OCI-LY1 (cell line): ENCODE measurements around the gene ZNF524.

ENCODE experiments used
- EZH2 ChIP-seq: fragments of 200-600 bp; sonication (generic), shearing (Covaris generic); IDR thresholded peaks from 2 replicates; pipeline ENCODE4 v1.8.0; 2017; ENCODE audit warnings: borderline replicate concordance, mixed run types, mild to moderate bottlenecking, antibody characterized with exemption, low read length, moderate library complexity, mixed read lengths
- TF ChIP-seq, protein P1 (sequence below): fragments of 200-600 bp; sonication (generic), shearing (Covaris generic); IDR thresholded peaks from 2 replicates; pipeline ENCODE4 v1.5.1; 2017; ENCODE audit warnings: mild to moderate bottlenecking, antibody characterized with exemption, low read length, moderate library complexity, mixed read lengths

DNA sequence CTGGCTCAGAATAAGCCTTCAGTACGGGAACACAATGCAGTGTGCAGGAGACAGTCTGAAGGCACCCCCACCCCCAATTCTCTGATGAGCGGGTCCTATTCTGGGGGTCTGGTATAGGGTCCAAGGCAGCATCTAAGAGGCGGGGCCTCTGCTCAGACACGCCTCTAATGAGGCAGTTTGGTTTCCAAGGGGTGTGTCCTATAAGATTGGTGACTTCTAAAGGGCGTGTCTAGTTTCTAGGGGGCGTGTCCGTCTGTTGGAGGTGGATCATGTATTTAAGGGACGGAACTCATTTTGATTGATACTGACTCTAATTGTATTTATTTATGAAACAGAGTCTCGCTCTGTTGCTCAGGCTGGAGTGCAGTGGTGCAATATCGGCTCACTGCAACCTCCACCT, 9.5 kb upstream of the ZNF524 start:
- TF ChIP-seq, protein P1, sequence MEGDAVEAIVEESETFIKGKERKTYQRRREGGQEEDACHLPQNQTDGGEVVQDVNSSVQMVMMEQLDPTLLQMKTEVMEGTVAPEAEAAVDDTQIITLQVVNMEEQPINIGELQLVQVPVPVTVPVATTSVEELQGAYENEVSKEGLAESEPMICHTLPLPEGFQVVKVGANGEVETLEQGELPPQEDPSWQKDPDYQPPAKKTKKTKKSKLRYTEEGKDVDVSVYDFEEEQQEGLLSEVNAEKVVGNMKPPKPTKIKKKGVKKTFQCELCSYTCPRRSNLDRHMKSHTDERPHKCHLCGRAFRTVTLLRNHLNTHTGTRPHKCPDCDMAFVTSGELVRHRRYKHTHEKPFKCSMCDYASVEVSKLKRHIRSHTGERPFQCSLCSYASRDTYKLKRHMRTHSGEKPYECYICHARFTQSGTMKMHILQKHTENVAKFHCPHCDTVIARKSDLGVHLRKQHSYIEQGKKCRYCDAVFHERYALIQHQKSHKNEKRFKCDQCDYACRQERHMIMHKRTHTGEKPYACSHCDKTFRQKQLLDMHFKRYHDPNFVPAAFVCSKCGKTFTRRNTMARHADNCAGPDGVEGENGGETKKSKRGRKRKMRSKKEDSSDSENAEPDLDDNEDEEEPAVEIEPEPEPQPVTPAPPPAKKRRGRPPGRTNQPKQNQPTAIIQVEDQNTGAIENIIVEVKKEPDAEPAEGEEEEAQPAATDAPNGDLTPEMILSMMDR: no peak
- no peak for TF ChIP-seq EZH2
